ENCODE data around the gene GGPS1.

GRCh38 chr1:235290740-235291502 is 37.4 kb upstream of the GGPS1 start:
- TF ChIP-seq, protein P1, sequence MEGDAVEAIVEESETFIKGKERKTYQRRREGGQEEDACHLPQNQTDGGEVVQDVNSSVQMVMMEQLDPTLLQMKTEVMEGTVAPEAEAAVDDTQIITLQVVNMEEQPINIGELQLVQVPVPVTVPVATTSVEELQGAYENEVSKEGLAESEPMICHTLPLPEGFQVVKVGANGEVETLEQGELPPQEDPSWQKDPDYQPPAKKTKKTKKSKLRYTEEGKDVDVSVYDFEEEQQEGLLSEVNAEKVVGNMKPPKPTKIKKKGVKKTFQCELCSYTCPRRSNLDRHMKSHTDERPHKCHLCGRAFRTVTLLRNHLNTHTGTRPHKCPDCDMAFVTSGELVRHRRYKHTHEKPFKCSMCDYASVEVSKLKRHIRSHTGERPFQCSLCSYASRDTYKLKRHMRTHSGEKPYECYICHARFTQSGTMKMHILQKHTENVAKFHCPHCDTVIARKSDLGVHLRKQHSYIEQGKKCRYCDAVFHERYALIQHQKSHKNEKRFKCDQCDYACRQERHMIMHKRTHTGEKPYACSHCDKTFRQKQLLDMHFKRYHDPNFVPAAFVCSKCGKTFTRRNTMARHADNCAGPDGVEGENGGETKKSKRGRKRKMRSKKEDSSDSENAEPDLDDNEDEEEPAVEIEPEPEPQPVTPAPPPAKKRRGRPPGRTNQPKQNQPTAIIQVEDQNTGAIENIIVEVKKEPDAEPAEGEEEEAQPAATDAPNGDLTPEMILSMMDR (IDR thresholded peaks at IDR 0.05; ENCODE audit: insufficient read depth, low read depth, low read length), result no peak
- no peak for TF ChIP-seq EZH2 (IDR thresholded peaks at IDR 0.05; ENCODE audit: insufficient read depth, low read length)

All from astrocyte (in vitro differentiated cells and primary cell).